DLD1 (cell line): Measurements from ENCODE around the gene LMOD2.

Experiments used
- in situ Hi-C: cut with HindIII; loops from 2 replicates; pipeline ENCODE4 v1.10.0; 2017; ENCODE audit warnings: low sequenced_read_pairs

Gene LMOD2

DNA sequence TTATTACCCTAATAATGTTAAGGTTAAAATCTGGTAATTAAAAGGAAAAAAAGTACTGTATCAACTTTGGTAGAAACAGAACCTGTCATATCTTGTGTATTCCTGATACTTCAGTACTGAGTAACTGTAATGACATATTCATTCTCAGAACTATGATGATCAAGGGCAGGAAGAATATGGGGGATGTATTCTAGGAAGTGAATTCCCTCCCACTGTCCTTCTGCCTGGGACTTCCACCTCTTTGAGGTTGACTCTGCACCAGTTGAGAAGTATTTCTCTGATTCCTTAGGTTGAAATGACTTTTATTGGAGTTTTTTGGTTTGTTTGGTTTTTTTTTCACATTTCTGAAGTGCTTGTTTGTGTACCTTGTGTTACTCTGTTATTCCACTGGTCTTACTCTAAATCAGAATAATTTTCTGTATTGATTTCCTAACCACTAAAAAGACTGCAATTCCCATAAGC, 56.2 kb downstream of the LMOD2 start:
- in situ Hi-C loops = no loop called here

GRCh38 chr7:123712619-123713018, 57.0 kb downstream of the LMOD2 start:
- in situ Hi-C loops = no loop called here
